PC-3 (cell line): ENCODE results near the gene MT1M. TPM values are rescaled to one million over a fixed set of nuclear protein-coding genes. Genes with fewer than 3 reads are reported as not detected.

Experiments used
- ATAC-seq: fragments of 200-7000 bp; cut with Tn5 transposase; 2 replicates; pipeline ENCODE4 v1.9.1; 2020; ENCODE audit warnings: mild to moderate bottlenecking, moderate library complexity
- BruUV-seq: library from RNA; stranded (reverse); fragments of 400-500 nt; replicated peaks from 2 replicates; lab custom pipeline; 2021; lab: Mats Ljungman, UMichigan
- CTCF ChIA-PET: fragments of 300-600 bp; sonication (Branson Sonifier 250); formaldehyde crosslinking; loops from one replicate; lab custom pipeline; 2022; ENCODE audit warnings: antibody characterized with exemption; lab: Charles Lee
- POLR2A ChIA-PET: fragments of 300-600 bp; sonication (Branson Sonifier 250); formaldehyde crosslinking; loops from one replicate; lab custom pipeline; 2022; ENCODE audit warnings: antibody characterized with exemption; ENCODE audit not compliant: unreplicated experiment; lab: Charles Lee
- DNase-seq: peaks from one replicate; pipeline ENCODE4 v3.0.0-alpha.2; 2015
- H2AFZ ChIP-seq: fragments of 300-600 bp; sonication (generic); 2 replicates; pipeline ENCODE4 v1.6.0; 2016; ENCODE audit warnings: antibody characterized with exemption, low read length
- H3F3A ChIP-seq: fragments of 300-600 bp; sonication (generic); one replicate; pipeline ENCODE4 v1.6.0; 2017; ENCODE audit warnings: antibody characterized with exemption, low read length, control low read depth, mild to moderate bottlenecking; ENCODE audit not compliant: unreplicated experiment
- H3K27ac ChIP-seq: fragments of 300-600 bp; sonication (generic); 2 replicates; pipeline ENCODE4 v1.5.1; 2016; ENCODE audit warnings: mild to moderate bottlenecking, low read length
- H3K27me3 ChIP-seq: fragments of 300-600 bp; sonication (generic); 2 replicates; pipeline ENCODE4 v1.6.1; 2016; ENCODE audit warnings: low read length, mixed read lengths
- H3K36me3 ChIP-seq: fragments of 300-600 bp; sonication (generic); 2 replicates; pipeline ENCODE4 v1.6.1; 2016; ENCODE audit warnings: low read depth, mixed run types, low read length, mixed read lengths
- H3K4me1 ChIP-seq: fragments of 300-600 bp; sonication (generic); 2 replicates; pipeline ENCODE4 v1.5.1; 2016; ENCODE audit warnings: low read length; ENCODE audit not compliant: insufficient read depth
- H3K4me2 ChIP-seq: fragments of 300-600 bp; sonication (generic); 2 replicates; pipeline ENCODE4 v1.6.0; 2016; ENCODE audit warnings: low read length
- H3K4me3 ChIP-seq: fragments of 300-600 bp; sonication (generic); 2 replicates; pipeline ENCODE4 v1.5.1; 2016; ENCODE audit warnings: mild to moderate bottlenecking, low read length, mixed read lengths
- H3K79me2 ChIP-seq: fragments of 300-600 bp; sonication (generic); 2 replicates; pipeline ENCODE4 v1.6.1; 2017; ENCODE audit warnings: low read length, mixed read lengths
- H3K9ac ChIP-seq: fragments of 300-600 bp; sonication (generic); 2 replicates; pipeline ENCODE4 v1.6.0; 2016; ENCODE audit warnings: mild to moderate bottlenecking, low read length
- H3K9me2 ChIP-seq: fragments of 300-600 bp; sonication (generic); replicated peaks from 2 replicates; pipeline ENCODE4 v1.6.1; 2016; ENCODE audit warnings: mixed run types, low read length, mixed read lengths
- H3K9me3 ChIP-seq: fragments of 300-600 bp; sonication (generic); 2 replicates; pipeline ENCODE4 v1.6.1; 2016; ENCODE audit warnings: low read length, mixed read lengths
- H4K20me1 ChIP-seq: fragments of 300-600 bp; sonication (generic); 2 replicates; pipeline ENCODE4 v1.6.1; 2016; ENCODE audit warnings: low read length, mixed read lengths
- CTCF ChIP-seq: fragments of 300-600 bp; sonication (generic); conservative IDR thresholded peaks from 2 replicates; pipeline ENCODE4 v1.5.1; 2017; ENCODE audit warnings: antibody characterized with exemption, low read depth, mild to moderate bottlenecking, low read length
- EZH2 ChIP-seq: fragments of 300-600 bp; sonication (generic); IDR thresholded peaks from one replicate; pipeline ENCODE4 v1.6.1; 2017; ENCODE audit warnings: antibody characterized with exemption, mild to moderate bottlenecking, low read length; ENCODE audit not compliant: unreplicated experiment
- EZH2phosphoT487 ChIP-seq: fragments of 300-600 bp; sonication (generic); IDR thresholded peaks from 2 replicates; pipeline ENCODE4 v1.6.1; 2018; ENCODE audit warnings: mild to moderate bottlenecking, antibody characterized with exemption, low read length, borderline replicate concordance
- intact Hi-C: fragments of 100-400 bp; cut with micrococcal nuclease; formaldehyde crosslinking; loops from 2 replicates; pipeline ENCODE4 v1.9.0; 2023
- total RNA-seq: library from RNA; depleted of rRNA; stranded (reverse); fragments of >200 nt; gene quantifications from 2 replicates; pipeline ENCODE4 v1.2.3, GENCODE V29; 2014

The MT1M gene
- total RNA-seq, 1 experiment from 2014 or later: 1.5 TPM

- Histone ChIP-seq H3K27me3 (no peaks in the 10 kb centered on the region), H3K36me3 (no peaks in the 10 kb centered on the region), H3K9ac (peak overlapping the region; percentile 43; the same call in 1 of the 2 replicates), H3K4me3 (no peak overlapping the region), H3K79me2 (peaks cover 4% of the 10 kb centered on the region; the same call in 1 of the 2 replicates), H3K9me3 (no peaks in the 10 kb centered on the region), H4K20me1 (no peaks in the 10 kb centered on the region), H3K27ac (peak overlapping the region; percentile 59), H3K4me1 (peaks cover 51% of the 10 kb centered on the region), H3K9me2 (no peaks in the 10 kb centered on the region), H2AFZ (no peak overlapping the region), H3F3A (no peaks in the 10 kb centered on the region), H3K4me2 (peak overlapping the region; percentile 40)
- ChIA-PET POLR2A (no interaction called here), CTCF (no interaction called here)
- BruUV-seq: no TSS peak
- TF ChIP-seq EZH2phosphoT487 (no peak), EZH2 (no peak), CTCF (no peak)
- ATAC-seq (peak; percentile 29; the same call in 1 of the 2 replicates), DNase-seq (peak; percentile 63)
- intact Hi-C loops: no loop called here
Measured at GRCh38 chr16:56615353-56615752, 17.1 kb upstream of the MT1M start.

GRCh38 chr16:56616608-56617211 lies 15.7 kb upstream of the MT1M start:
- intact Hi-C loops: no loop called here
- no peak overlapping the region for H3K4me2 ChIP-seq
- H3K9ac ChIP-seq: no peak overlapping the region
- no peaks in the 10 kb centered on the region for H4K20me1 ChIP-seq
- H3K9me2 ChIP-seq: no peaks in the 10 kb centered on the region
- ChIA-PET POLR2A (no interaction called here), CTCF (no interaction called here)
- H3K27ac ChIP-seq: no peak overlapping the region
- TF ChIP-seq CTCF: no peak
- TF ChIP-seq EZH2: no peak
- TF ChIP-seq EZH2phosphoT487: no peak
- no peaks in the 10 kb centered on the region for H3K79me2 ChIP-seq
- no peak overlapping the region for H3K4me3 ChIP-seq
- no peak overlapping the region for H2AFZ ChIP-seq
- DNase-seq (no peak), ATAC-seq (no peak)
- no peaks in the 10 kb centered on the region for H3K9me3 ChIP-seq
- no TSS peak for BruUV-seq
- no peaks in the 10 kb centered on the region for H3K27me3 ChIP-seq
- peaks cover 38% of the 10 kb centered on the region for H3K4me1 ChIP-seq
- H3K36me3 ChIP-seq: no peaks in the 10 kb centered on the region
- no peaks in the 10 kb centered on the region for H3F3A ChIP-seq

- intact Hi-C loops: no loop called here
- DNase-seq (no peak), ATAC-seq (no peak)
- H3K36me3 ChIP-seq: no peaks in the 10 kb centered on the region
- no peaks in the 10 kb centered on the region for H3K9me3 ChIP-seq
- no peaks in the 10 kb centered on the region for H3K27me3 ChIP-seq
- H3K4me2 ChIP-seq: no peak overlapping the region
- no peak overlapping the region for H2AFZ ChIP-seq
- ChIA-PET CTCF (no interaction called here), POLR2A (no interaction called here)
- no peak for TF ChIP-seq EZH2
- TF ChIP-seq EZH2phosphoT487: no peak
- TF ChIP-seq CTCF: no peak
- H3F3A ChIP-seq: no peaks in the 10 kb centered on the region
- H3K9ac ChIP-seq: no peak overlapping the region
- no peaks in the 10 kb centered on the region for H3K79me2 ChIP-seq
- no peak overlapping the region for H3K4me3 ChIP-seq
- H3K9me2 ChIP-seq: no peaks in the 10 kb centered on the region
- H3K4me1 ChIP-seq: peaks cover 32% of the 10 kb centered on the region
- no TSS peak for BruUV-seq
- no peak overlapping the region for H3K27ac ChIP-seq
- H4K20me1 ChIP-seq: no peaks in the 10 kb centered on the region
Measured at GRCh38 chr16:56617212-56618085, 15.0 kb upstream of the MT1M start.
